HuH-7.5 (cell line): ENCODE data around the gene LCN10.
"Not testable (repeated sequence)": the region's sequence is repeated elsewhere in the genome, so short reads cannot be mapped to it uniquely, and the experiment has no call there.

Experiments
- DNase-seq: peaks from one replicate; pipeline ENCODE4 v3.0.0; 2011; ENCODE audit warnings: low spot score

Gene LCN10

GRCh38 chr9:136720251-136720897 is 22.4 kb downstream of the LCN10 start:
- no peak for DNase-seq

DNA sequence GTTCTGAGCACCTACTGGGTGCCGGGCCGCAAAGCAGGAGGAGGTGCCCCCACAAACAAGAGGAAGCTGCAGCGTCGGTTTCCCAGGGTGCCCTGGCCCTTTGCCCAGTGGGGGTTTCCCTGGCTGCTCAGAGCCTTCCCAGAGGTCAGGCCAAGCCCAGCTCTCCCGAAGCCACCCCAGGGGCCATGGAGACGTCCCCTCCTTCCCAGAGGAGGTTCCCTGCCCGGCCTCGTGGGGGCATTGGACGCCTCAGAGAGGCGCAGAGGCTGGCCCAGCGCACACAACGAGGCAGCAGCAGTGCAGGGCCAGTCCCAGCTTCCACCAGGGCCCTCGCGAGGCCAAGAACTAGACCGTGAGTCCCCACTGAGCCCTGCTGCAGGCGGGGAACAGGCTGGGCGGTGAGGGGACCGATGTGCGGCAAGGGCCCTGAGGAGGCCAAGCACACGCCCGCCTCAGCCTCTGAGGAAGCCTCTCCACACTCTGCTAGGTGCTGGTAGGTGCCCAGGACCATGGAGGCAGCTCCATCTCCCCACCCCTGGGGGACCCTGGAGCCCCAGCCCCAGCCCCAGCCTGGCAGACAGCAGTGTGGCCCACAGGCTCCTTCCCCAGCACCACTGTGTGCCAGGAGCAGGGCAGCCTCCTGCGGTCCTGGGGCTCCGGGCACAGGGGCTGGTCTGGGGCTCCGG is 23.4 kb downstream of the LCN10 start:
- no peak for DNase-seq

DNA sequence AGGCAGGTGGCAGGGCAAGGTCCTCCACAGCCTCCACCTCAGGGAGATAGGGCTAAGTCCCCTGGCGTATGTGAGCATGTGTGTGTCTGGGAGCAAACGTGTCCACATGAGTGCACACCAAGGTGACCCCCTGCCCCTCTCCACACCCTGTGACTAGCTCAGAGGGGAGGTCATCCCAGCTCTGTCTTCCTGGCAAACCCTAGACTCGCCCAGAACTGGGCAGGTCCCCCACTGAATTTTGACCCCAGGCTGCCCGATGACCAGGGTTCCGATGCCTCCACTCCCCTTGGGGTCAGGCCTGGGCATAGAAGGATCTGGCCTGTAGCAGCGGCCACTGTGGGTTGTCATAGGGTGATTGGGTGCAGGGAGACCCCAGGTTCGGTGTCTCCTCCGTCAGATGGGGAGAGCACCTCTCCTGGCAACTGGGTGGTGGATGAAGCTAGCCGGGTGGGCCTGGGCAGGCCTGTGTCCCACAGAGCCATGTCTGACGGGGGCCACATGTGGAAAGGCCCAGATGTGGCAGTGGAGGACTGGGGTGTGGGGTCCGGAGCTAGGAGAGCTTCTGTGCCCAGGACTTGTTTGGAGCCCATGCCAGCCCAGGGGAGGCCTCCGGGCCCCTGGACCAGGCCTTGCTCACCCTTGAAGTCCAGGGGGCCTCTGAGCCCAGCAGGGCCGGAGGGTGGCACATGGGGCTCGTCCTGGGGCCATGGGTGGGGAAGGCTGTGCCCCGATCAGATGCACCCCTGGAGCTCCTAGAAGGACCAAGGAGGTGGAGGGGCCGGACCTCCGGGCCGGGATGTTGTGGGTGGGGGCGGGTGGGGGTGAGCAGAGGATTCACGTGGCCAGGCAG is 24.2 kb downstream of the LCN10 start:
- DNase-seq, result no peak

GRCh38 chr9:136717399-136717798 is 25.3 kb downstream of the LCN10 start:
- no peak for DNase-seq

DNA sequence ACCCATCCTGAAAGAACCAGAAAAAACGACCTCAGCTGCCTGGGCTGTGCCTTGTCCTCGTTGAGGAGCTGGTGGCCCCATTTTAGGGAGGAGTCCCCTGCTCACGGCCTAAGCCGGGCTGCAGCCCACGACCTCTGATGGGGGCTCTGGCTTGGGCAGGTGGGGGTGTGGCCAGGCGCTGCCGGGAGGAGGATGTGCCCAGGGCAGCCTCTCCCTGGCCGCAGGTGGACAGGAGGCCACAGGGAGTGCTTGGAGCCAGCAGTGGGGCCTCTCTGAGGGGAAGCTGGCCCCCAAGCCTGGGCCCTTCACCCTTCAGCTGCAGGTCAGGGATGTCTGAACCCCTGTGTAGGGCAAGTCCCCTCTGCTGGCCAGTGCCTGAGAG is 27.9 kb downstream of the LCN10 start:
- no peak for DNase-seq

GRCh38 chr9:136714096-136714892 is 28.4 kb downstream of the LCN10 start:
- DNase-seq, result no peak

- no peak for DNase-seq
Observed at GRCh38 chr9:136713550-136713949, 29.2 kb downstream of the LCN10 start.

DNA sequence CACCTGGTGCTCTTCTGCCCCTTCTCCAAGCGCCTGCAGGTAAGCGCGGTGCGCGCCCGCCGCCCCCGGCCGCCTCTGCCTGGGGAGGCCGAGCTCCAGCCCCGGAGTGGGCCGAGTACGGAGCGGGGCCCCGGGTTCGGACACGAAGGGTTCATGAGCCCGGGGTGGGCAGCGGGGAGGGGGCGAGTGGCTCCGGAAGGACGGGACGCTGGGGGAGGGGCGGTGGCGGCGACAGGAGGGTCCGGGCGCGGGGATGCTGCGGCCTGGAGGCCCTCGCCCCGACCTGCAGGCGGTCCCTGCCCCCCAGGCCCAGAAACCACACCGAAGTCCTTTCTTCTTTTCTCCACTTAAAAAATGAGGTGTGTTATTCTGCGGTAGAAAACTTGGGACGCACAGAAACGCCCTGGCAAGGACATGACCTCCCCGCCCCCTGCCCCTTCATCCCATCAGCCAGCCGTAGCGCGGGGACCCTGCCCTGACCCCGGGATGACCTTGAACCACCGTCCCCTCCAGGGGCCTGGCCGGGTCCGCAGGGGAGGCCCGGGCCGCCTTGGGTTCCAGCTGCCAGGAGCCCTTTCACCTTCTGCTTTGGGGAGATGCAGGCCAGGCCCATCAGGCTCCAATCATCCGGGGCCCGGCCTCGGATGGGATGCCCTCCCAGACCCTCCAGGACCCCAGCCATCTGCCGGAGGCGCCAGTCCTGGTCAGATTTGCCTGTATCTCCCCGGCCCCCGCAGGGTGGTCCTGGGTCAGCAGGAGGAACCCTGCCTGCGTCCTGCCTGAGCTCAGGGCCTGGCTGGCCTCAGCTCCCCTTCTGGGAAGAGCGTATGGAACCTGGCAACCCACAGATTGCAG is 29.8 kb downstream of the LCN10 start:
- DNase-seq, result no peak

DNA sequence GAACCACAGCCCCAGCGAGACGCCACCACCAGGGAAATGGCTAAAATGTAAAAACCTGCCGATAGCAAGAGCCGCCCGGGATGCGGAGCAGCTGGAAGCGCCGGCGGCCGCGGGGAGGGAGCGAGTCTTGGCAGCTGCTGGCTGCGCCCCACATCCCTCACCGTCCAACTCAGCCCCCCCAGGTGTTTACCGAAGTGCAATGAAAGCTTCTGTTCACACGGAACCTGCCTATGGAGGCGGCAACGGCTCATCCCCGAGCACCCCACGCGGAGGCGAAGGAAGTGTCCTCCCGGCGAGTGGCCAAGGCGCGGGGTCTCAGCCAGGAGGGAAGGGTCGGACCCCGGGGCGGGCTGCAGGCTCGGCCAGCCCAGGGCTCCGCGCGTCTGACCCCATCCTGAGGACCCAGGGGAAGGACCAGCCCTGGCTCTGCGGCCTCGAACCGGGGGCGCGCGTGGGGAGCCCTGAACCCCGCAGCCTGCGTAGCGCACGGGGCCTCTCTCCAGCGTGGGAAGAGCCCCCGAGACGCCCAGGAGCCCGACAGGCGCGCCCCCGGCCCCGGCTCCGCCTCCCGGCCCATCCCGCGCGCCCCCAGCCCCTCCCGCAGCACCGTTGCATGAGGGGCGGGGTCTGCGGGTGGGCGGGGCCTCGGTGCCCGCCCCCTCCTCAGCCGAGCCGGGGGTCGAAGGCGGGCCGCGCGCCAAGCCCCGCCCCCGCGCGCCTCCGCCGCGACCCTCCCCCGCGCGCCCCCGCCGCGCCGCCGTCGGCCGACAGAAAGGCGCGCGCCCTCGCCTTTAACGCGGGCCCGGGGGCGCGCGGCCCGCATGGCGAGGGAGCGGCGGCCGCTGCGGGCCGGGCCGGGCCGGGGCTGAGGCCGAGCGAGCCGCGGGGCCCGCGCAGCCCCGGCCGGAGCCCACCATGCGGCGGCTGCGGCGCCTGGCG is 30.7 kb downstream of the LCN10 start, which contains the start of gene DIPK1B:
Gene DIPK1B (plus strand): TSS at position 822 of the 939 bp plus-strand sequence. CDS start 94 bp downstream, at position 916.
- peak; percentile 95 for DNase-seq

GRCh38 chr9:136711219-136711648 is 31.5 kb downstream of the LCN10 start:
- not testable (repeated sequence) for DNase-seq

- no peak for DNase-seq
Observed at GRCh38 chr9:136710543-136710942, 32.2 kb downstream of the LCN10 start.

GRCh38 chr9:136709454-136710109 is 33.2 kb downstream of the LCN10 start:
- no peak for DNase-seq

- DNase-seq, result no peak
Observed at GRCh38 chr9:136707849-136708517, 34.8 kb downstream of the LCN10 start.

DNA sequence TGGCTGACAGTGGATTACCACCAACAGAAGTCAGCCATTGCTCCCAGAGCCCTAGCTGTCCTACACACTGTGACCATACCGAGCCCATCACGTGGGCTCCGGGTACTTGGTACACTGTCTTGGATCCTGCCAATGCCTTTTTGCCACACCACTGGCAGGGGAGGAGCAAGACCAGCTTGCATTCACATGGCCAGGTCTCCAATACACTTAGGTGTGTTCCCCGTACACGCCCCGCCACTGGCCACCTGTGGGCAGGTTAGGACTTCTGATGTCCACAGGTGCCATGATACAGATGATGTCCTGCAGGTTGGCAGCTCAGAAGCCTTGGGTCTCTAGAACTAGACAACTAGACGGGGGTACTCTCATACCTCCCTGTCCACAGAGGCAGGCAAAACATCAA is 35.7 kb downstream of the LCN10 start:
- no peak for DNase-seq

DNA sequence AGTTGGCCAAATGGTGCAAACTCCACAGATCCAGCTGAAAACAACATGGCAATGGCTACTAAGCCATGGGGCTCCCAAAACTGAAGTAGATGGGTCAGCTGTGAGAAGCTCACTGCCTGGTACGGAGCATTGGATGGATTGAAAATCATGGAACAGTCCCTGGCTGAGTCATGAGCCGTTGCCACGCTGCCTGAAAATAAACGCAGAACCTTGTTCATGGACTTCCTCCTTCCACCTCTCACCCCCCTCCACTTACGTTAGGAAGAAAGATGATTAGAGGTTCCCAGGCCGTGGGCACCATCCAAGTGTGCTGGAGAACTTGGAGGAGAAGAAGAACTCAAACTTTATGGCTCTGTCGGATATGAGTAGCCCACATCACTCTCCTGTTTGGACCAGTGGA is 37.2 kb downstream of the LCN10 start:
- no peak for DNase-seq

DNA sequence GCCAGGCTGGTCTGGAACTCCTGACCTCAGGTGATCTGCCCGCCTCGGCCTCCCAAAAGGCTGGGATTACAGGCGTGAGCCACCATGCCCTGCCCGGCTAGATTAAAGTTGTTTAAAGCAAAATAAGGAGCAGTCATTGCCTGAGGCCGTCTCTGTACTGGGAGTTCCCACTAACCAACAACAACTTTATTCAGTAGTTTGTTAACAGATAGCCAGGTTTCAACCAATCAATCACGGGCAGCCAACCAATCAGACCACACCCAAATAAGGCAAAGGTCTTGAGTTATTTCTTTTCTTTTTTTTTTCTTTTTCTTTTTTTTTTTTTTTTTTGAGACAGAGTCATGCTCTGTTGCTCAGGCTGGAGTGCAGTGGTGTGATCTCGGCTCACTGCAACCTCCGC is 38.0 kb downstream of the LCN10 start:
- not testable (repeated sequence) for DNase-seq

GRCh38 chr9:136703276-136703860 is 39.4 kb downstream of the LCN10 start:
- no peak for DNase-seq

DNA sequence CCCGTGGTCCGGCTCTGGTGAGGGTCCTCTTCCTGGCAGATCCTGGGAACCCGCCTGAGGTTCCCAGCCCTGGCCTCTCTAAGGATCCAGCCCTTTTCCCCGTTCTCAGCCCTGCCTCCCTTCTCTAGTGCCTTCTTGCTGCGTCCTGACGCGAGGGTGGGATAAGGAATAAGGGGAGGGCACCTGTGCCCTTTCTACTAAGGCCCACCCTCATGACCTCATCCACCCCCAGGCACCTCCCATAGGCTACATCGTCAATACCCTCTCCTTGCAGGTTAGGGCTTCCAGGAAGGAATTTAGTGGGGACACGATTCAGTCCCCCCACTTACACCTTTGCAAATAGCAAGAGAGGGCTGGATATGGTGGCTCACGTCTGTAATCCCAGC is 41.1 kb downstream of the LCN10 start:
- no peak for DNase-seq
